ENCODE data around the gene SSR1. TPM values are rescaled to one million over a fixed set of nuclear protein-coding genes. Genes with fewer than 3 reads are reported as not detected.
"Not testable (repeated sequence)": the region's sequence is repeated elsewhere in the genome, so short reads cannot be mapped to it uniquely, and the experiment has no call there.

Gene SSR1
- polyA plus RNA-seq, 12 donors: 72.5 to 110 (median 90.8) TPM; not detected in 1

DNA sequence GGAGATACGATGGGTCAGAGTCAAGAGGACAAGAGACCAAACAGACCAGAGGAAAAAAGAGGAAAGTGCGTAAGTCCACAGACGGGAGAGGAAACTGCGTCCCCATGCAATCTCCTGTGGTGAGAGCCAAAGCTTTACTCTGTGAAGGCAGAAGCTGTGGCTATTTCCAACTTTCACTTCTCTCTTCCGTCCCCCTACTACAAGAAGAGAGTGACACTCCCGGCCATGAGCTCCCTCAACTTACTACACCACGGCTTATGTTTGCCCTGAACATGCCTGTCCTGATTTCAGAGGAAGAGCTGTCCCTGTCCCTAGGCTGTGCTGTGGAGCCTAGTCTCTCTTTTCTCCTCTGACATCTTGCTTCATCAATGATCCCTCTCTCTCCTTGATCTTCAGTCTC is 11.5 kb upstream of the SSR1 start:
- no peak for DNase-seq

DNA sequence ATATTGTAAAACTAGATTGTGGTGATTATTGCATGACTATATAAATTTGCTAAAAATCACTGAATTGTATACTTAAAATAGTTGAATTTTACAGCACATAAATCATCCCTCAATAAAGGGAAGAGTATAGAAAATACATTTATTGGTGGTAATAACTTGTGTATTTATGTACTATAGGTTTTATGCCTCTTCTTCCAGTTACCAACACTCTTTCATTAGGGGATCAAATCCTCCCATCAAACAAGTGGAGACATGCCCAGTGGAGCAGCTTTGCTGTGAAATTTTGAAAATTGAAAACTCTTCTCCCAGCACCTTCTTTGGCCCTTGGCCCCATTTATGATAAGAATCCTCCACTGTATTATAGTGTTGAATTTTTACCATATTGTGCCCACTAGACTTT is 10.1 kb upstream of the SSR1 start:
- no peak for DNase-seq

GRCh38 chr6:7321866-7322265 is 8.9 kb upstream of the SSR1 start:
- not testable (repeated sequence) for DNase-seq

DNA sequence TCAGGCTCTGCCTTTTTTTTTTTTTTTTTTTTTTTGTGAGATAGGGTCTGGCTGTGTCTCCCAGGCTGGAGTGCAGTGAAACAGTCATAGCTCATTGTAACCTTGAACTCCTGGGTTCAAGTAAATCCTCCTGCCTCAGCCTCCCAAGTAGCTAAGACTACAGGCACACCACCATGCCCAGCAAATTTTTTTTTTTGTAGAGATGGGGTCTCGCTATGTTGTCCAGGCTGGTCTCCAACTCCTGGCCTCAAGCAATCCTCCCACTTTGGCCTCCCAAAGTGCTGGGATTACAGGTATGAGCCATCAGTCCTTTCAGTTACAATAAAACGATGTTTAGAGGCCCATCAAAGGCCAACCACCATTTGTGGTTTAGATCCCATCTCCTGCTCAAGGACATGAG is 6.4 kb upstream of the SSR1 start:
- not testable (repeated sequence) for DNase-seq

- DNase-seq: no peak
Measured at GRCh38 chr6:7317538-7317937, 4.5 kb upstream of the SSR1 start.

GRCh38 chr6:7316658-7317533 is 3.9 kb upstream of the SSR1 start:
- DNase-seq: no peak

DNA sequence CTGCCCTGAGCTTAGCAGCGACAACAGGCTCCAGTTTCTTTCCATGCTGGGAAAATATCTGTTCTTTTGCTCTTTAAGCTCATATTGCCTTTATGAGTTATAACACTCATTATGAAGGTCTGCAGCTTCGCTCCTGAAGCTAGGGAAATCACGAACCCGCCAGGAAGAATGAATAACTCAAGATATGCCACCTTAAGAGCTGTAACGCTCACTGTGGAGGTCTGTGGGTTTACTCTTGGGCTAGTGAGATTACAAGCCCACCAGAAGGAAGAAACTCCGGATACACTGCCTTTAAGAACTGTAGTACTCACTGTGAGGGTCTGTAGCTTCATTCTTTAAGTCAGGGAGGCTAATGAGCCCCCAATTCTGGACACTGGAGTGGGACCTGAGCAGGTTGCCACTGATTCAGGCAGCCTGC is 3.0 kb upstream of the SSR1 start:
- no peak for DNase-seq

DNA sequence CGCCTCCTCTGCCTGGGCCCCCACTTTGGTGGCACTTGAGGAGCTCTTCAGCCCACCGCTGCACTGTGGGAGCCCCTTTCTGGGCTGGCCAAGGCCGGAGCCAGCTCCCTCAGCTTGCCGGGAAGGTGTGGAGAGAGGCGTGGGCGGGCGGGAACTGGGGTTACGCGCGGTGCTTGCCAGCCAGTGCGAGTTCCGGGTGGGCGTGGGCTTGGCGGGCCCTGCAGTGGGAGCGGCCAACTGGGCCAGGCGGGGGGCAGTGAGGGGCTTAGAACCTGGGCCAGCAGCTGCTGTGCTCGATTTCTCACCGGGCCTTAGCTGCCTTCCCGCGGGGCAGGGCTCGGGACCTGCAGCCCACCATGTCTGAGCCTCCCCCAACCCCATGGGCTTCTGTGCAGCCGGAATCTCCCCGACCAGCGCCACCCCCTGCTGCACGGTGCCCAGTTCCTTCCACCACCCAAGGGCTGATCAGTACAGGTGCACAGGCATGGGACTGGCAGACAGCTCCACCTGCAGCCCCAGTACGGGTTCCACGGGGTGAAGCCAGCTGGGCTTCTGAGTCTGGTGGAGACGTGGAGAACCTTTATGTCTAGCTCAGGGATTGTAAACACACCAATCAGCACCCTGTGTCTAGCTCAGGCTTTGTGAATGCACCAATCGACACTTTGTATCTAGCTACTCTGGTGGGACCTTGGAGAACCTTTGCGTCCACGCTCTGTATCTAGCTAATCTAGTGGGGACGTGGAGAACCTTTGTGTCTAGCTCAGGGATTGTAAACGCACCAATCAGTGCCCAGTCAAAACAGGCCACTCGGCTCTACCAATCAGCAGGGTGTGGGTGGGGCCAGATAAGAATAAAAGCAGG is 2.3 kb upstream of the SSR1 start:
- not testable (repeated sequence) for DNase-seq

DNA sequence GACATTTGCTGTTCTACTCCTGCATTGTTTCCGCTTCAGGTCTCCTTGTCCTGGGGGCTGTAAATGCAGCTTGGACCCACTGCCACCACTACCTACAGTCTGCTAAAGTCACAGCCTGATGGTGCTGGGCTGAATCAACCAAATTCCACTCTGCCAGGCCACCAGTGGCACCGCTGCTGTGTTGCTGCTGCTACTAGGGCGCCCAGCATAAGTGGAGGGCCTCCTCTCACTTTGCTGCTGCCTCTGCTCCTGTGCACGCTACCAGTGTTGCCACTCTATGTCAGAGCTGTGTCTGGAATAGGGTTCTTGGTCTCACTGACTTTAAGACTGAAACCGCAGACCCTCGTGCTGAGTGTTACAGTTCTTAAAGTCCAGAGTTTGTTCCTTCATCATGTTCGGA is 1.4 kb upstream of the SSR1 start:
- DNase-seq: no peak

GRCh38 chr6:7313505-7314165 is 636 bp upstream of the SSR1 start:
- no peak for DNase-seq

GRCh38 chr6:7311917-7312615 is 933 bp downstream of the SSR1 start:
- DNase-seq: peak; percentile 83

DNA sequence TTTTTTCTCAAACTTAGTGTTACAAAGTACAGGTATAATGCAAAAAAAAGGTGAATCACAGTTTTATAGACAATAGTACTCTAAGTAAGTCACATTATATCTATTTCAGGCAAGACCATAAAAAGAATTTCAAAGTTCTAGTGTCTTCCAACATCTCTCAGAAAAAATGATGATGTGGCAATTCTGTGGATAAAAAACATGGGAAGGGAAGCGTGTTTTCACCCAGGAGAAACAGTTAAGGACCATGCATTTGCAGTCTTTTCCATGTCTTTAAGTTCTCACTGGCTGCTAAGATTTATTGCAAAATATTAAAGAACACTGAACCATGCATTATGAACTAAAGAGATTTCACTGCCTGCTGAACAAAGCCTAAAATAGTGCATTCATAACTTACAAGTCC is 1.8 kb downstream of the SSR1 start:
- DNase-seq: no peak

GRCh38 chr6:7309050-7309449 is 3.9 kb downstream of the SSR1 start:
- DNase-seq: no peak

DNA sequence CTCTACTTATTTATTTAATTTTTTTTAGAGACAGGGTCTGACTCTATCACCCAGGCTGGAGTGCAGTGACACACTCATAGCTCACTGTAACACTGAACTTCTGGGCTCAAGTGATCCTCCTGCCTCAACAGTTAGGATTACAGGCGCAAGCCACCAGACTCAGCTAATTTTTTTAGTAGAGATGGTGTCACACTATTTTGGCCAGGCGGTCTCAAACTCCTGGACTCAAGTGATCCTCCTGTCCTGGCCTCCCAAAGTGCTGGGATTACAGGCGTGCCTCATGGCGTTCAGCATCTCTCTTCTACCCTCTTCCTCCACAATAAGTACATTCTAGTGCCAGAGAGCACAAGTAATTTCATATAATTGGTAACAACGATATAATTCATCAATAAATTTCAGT is 5.5 kb downstream of the SSR1 start:
- DNase-seq: no peak

- DNase-seq: no peak
Measured at GRCh38 chr6:7304821-7305220, 8.2 kb downstream of the SSR1 start.

GRCh38 chr6:7301702-7302101 is 11.3 kb downstream of the SSR1 start:
- no peak for DNase-seq

- no peak for DNase-seq
Measured at GRCh38 chr6:7300926-7301325, 12.1 kb downstream of the SSR1 start.

- no peak for DNase-seq
Measured at GRCh38 chr6:7298113-7298512, 14.9 kb downstream of the SSR1 start.

- DNase-seq: no peak
Measured at GRCh38 chr6:7296602-7297001, 16.4 kb downstream of the SSR1 start.

DNA sequence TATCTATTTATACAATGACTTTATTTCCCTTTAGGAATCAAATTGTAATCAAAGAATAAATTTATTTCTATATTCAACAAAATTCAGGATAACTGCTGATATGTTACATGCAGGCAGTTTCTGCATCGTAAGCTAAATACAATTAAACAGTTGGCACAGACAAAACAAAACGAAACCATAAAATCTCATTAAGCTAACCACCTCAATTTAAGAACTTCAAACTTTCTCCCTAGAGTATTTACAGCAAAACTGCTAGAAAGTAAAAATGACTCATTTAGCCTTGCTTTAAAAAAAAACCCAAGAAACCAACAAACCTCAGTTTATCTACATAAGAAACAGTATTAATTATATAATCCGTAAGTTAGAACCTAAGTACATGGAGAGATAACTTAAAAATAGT is 17.1 kb downstream of the SSR1 start:
- no peak for DNase-seq

- DNase-seq: no peak
Measured at GRCh38 chr6:7292596-7293255, 20.3 kb downstream of the SSR1 start.
